Right atrium auricular region (tissue), 2 donors: ENCODE data around the gene COX18. TPM values are rescaled to one million over a fixed set of nuclear protein-coding genes. Genes with fewer than 3 reads are reported as not detected.
A peak's percentile ranks its signal among the peaks of the same experiment; 100 is the strongest.

ENCODE experiments used
- DNase-seq: peaks from one replicate; pipeline ENCODE4 v3.0.0-alpha.2; 2019; ENCODE audit warnings: low spot score
- H3K27ac ChIP-seq, 2 donors: fragments of 200-600 bp; sonication (generic); 1 replicate in 1 of 2; 2 replicates in 1 of 2; pipeline ENCODE4 v1.5.1; 2016 to 2019
- H3K27me3 ChIP-seq, 2 donors: fragments of 200-600 bp; sonication (generic); one replicate each; pipeline versions ENCODE4 v1.5.1 to v1.6.0; 2017 to 2019
- H3K36me3 ChIP-seq: fragments of 200-600 bp; sonication (generic); one replicate; pipeline ENCODE4 v1.5.1; 2016
- H3K4me1 ChIP-seq, 2 donors: fragments of 200-600 bp; sonication (generic); one replicate each; pipeline versions ENCODE4 v1.5.1 to v1.6.0; 2017 to 2019
- H3K4me3 ChIP-seq, 2 donors: fragments of 200-600 bp; sonication (generic); 1 replicate in 1 of 2; 2 replicates in 1 of 2; pipeline ENCODE4 v1.5.1; 2017 to 2019; ENCODE audit warnings: mild to moderate bottlenecking in 1 of 2, moderate library complexity in 1 of 2
- H3K9me3 ChIP-seq, 2 donors: fragments of 200-600 bp; sonication (generic); one replicate each; pipeline ENCODE4 v1.5.1; 2019
- CTCF ChIP-seq, 2 donors: fragments of 200-600 bp; sonication (generic); IDR thresholded peaks; one replicate each; pipeline ENCODE4 v1.5.1; 2019; ENCODE audit warnings: antibody characterized with exemption in 2 of 2
- total RNA-seq, 2 donors: library from RNA; depleted of rRNA; stranded (reverse); fragments of >200 nt; gene quantifications; one replicate each; pipeline ENCODE4 v1.1.0, GENCODE V29; 2016

Gene COX18
- total RNA-seq, 2 donors from 2014 or later = 12.4 to 22.6 TPM

- no peak for TF ChIP-seq CTCF (IDR thresholded peaks at IDR 0.05)
- no peak overlapping the region for H3K4me3 ChIP-seq
- no peaks in the 10 kb centered on the region for H3K9me3 ChIP-seq
- peaks cover 44% of the 10 kb centered on the region for H3K36me3 ChIP-seq
- no peak overlapping the region for H3K27ac ChIP-seq
- DNase-seq = no peak
- no peaks in the 10 kb centered on the region for H3K27me3 ChIP-seq
- peaks cover 0 to 6% of the 10 kb centered on the region in 2 donors for H3K4me1 ChIP-seq
These were observed 11.3 kb upstream of the COX18 start for GRCh38 chr4:73080789-73081188.

- H3K4me3 ChIP-seq = no peak overlapping the region
- H3K9me3 ChIP-seq = no peaks in the 10 kb centered on the region
- no peak overlapping the region for H3K27ac ChIP-seq
- no peak for DNase-seq
- peaks cover 38% of the 10 kb centered on the region for H3K36me3 ChIP-seq
- no peak for TF ChIP-seq CTCF (IDR thresholded peaks at IDR 0.05)
- no peaks in the 10 kb centered on the region for H3K27me3 ChIP-seq
- peaks cover 0 to 3% of the 10 kb centered on the region in 2 donors for H3K4me1 ChIP-seq
These were observed 6.3 kb upstream of the COX18 start for GRCh38 chr4:73075832-73076231.

- peak overlapping the region; percentile 94 to 98 for H3K27ac ChIP-seq
- H3K4me1 ChIP-seq = peaks cover 0 to 5% of the 10 kb centered on the region in 2 donors
- no peak for DNase-seq
- H3K9me3 ChIP-seq = no peaks in the 10 kb centered on the region
- peak overlapping the region; percentile 81 to 91 for H3K4me3 ChIP-seq
- no peaks in the 10 kb centered on the region for H3K27me3 ChIP-seq
- peaks cover 6% of the 10 kb centered on the region for H3K36me3 ChIP-seq
- TF ChIP-seq CTCF (IDR thresholded peaks at IDR 0.05) = no peak
These were observed 516 bp upstream of the COX18 start for GRCh38 chr4:73070074-73070390.

- no peak for TF ChIP-seq CTCF (IDR thresholded peaks at IDR 0.05)
- Histone ChIP-seq H3K27me3 (no peaks in the 10 kb centered on the region), H3K9me3 (no peaks in the 10 kb centered on the region), H3K4me3 (peak overlapping the region; percentile 81 to 91), H3K27ac (peak overlapping the region; percentile 94 to 98), H3K36me3 (no peaks in the 10 kb centered on the region), H3K4me1 (peaks cover 0 to 5% of the 10 kb centered on the region in 2 donors)
- no peak for DNase-seq
These were observed 802 bp downstream of the COX18 start for GRCh38 chr4:73068491-73069337.

- H3K27ac ChIP-seq = peak overlapping the region; percentile 94 to 98
These were observed 1.5 kb downstream of the COX18 start for GRCh38 chr4:73067971-73068394.

More at GRCh38 chr4:73067971-73068394, 1.5 kb downstream of the COX18 start:
- no peaks in the 10 kb centered on the region for H3K27me3 ChIP-seq
- H3K9me3 ChIP-seq = no peaks in the 10 kb centered on the region
- peak overlapping the region; percentile 81 to 91 for H3K4me3 ChIP-seq
- TF ChIP-seq CTCF (IDR thresholded peaks at IDR 0.05) = no peak
- H3K36me3 ChIP-seq = no peaks in the 10 kb centered on the region
- H3K4me1 ChIP-seq = peaks cover 0 to 5% of the 10 kb centered on the region in 2 donors
- DNase-seq = no peak
